Gastrocnemius medialis (tissue), 4 donors: ENCODE measurements around the gene HCFC1.

Experiments
- POLR2A ChIP-seq, 2 donors: fragments of 450-650 bp; IDR thresholded peaks; one replicate each; pipeline ENCODE4 v1.6.1; 2017; ENCODE audit warnings: antibody characterized with exemption in 2 of 2, mild to moderate bottlenecking in 2 of 2, moderate library complexity in 2 of 2
- TF ChIP-seq, protein P1 (sequence below), 5 experiments: fragments of 450-650 bp in 3 of 5; fragments of 200-600 bp in 2 of 5; sonication (generic) in 2 of 5; IDR thresholded peaks in 4 of 5; conservative IDR thresholded peaks in 1 of 5; 1 replicate in 4 of 5; 2 replicates in 1 of 5; pipeline ENCODE4 v1.5.1; 2016 to 2019; ENCODE audit warnings: antibody characterized with exemption in 5 of 5, mild to moderate bottlenecking in 3 of 5, moderate library complexity in 3 of 5

DNA sequence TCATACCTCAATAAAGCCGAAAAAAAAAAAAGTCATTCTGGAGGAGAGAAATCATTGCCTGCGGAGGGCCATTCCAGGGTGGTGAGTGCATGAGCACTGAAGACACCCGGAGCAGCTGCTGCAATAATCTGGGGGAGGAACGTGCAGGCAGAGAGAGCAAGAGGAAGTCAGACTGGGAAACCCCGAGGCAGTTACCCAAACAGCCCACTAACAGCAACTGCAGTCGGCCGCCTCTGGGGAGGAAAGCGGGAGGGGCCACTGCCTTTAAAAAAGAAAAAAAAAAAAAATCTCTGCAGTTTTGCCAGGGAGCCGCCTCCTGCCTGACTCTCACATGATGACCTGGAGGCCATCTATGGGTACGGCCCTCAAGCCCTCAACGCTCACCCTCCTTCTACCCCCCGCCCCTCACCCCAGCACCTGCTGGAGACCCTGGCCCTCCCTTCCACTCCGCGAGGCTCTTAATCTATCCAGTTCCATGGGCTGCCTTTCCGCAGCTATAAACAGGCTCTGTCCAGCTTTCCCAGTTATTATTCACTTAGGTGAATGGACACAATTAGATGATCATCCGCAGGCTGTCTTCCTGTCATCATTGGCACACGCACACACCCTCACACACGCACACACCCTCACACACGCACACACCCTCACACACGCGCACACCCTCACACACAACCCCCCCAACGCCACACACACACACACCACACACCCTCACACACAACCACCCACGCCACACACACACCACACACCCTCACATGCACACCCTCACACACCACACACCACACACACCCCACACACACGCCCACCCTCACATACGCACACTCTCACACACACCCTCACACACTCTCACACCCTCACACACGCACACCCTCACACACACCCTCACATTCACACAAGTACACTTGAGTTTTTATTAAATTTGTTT lies 70.5 kb downstream of the HCFC1 start:
- TF ChIP-seq, protein P1, sequence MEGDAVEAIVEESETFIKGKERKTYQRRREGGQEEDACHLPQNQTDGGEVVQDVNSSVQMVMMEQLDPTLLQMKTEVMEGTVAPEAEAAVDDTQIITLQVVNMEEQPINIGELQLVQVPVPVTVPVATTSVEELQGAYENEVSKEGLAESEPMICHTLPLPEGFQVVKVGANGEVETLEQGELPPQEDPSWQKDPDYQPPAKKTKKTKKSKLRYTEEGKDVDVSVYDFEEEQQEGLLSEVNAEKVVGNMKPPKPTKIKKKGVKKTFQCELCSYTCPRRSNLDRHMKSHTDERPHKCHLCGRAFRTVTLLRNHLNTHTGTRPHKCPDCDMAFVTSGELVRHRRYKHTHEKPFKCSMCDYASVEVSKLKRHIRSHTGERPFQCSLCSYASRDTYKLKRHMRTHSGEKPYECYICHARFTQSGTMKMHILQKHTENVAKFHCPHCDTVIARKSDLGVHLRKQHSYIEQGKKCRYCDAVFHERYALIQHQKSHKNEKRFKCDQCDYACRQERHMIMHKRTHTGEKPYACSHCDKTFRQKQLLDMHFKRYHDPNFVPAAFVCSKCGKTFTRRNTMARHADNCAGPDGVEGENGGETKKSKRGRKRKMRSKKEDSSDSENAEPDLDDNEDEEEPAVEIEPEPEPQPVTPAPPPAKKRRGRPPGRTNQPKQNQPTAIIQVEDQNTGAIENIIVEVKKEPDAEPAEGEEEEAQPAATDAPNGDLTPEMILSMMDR (IDR thresholded peaks at IDR 0.05 in 4 of 5, conservative IDR thresholded peaks at IDR 0.05 in 1 of 5) = no peak
- TF ChIP-seq POLR2A (IDR thresholded peaks at IDR 0.05) = no peak
